SU-DHL-6 (cell line): ENCODE measurements around the gene AGAP5.

Source experiments
- CTCF ChIP-seq: fragments of 200-600 bp; sonication (generic); IDR thresholded peaks from one replicate; pipeline ENCODE4 v1.5.1; 2017; ENCODE audit warnings: antibody characterized with exemption, mild to moderate bottlenecking, low read length, moderate library complexity; ENCODE audit not compliant: insufficient read depth, poor library complexity, severe bottlenecking
- EZH2phosphoT487 ChIP-seq: fragments of 200-600 bp; sonication (generic), shearing (Covaris generic); conservative IDR thresholded peaks from 2 replicates; pipeline ENCODE4 v1.6.1; 2018; ENCODE audit warnings: mild to moderate bottlenecking, antibody characterized with exemption, low read length, moderate library complexity, mixed read lengths

DNA sequence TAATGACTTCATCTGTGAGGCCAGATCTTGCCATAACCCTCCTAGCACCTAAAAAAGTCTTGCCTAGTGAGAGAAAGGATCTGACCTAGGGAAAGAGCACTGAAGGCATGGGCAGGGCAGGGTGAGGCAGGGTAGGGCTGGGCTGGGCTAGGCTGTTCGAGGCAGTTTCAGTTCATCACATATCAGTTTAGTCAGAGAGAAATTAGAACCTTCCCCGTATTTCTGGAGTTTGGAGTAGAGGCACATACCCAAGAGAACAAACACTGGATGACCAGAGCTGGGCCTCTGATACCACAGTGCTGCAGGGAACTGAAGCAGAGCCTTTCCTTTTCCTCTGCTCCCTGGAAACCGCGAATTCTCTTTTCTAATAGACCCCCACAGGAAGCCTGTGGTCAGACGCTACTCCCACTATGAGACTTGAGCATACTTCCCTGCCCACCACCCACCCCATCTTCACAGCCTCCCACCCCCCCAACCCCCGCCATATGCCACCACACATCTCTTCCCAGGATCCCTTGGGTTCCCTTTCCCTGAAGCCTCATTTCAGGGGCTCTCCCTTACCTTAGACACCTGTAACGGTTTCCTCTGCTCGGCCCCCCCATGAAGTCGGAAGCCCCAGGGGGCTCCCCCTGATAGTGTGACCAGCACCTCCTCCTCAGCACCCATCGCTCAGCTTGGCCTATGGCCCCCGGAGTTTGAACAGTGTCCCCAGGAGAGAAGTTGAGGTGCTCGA, 42.5 kb downstream of the AGAP5 start:
- TF ChIP-seq CTCF (no peak), EZH2phosphoT487 (no peak)
